Right atrium auricular region (tissue), 2 donors: ENCODE results near the gene TDRD12. TPM values are rescaled to one million over a fixed set of nuclear protein-coding genes. Genes with fewer than 3 reads are reported as not detected.
"Not testable (repeated sequence)": the region's sequence is repeated elsewhere in the genome, so short reads cannot be mapped to it uniquely, and the experiment has no call there.

ENCODE experiments used
- DNase-seq: peaks from one replicate; pipeline ENCODE4 v3.0.0-alpha.2; 2019; ENCODE audit warnings: low spot score
- H3K27ac ChIP-seq, 2 donors: fragments of 200-600 bp; sonication (generic); 1 replicate in 1 of 2; 2 replicates in 1 of 2; pipeline ENCODE4 v1.5.1; 2016 to 2019
- H3K27me3 ChIP-seq, 2 donors: fragments of 200-600 bp; sonication (generic); one replicate each; pipeline versions ENCODE4 v1.5.1 to v1.6.0; 2017 to 2019
- H3K36me3 ChIP-seq: fragments of 200-600 bp; sonication (generic); one replicate; pipeline ENCODE4 v1.5.1; 2016
- H3K4me1 ChIP-seq, 2 donors: fragments of 200-600 bp; sonication (generic); one replicate each; pipeline versions ENCODE4 v1.5.1 to v1.6.0; 2017 to 2019
- H3K4me3 ChIP-seq, 2 donors: fragments of 200-600 bp; sonication (generic); 1 replicate in 1 of 2; 2 replicates in 1 of 2; pipeline ENCODE4 v1.5.1; 2017 to 2019; ENCODE audit warnings: mild to moderate bottlenecking in 1 of 2, moderate library complexity in 1 of 2
- H3K9me3 ChIP-seq, 2 donors: fragments of 200-600 bp; sonication (generic); one replicate each; pipeline ENCODE4 v1.5.1; 2019
- total RNA-seq, 2 donors: library from RNA; depleted of rRNA; stranded (reverse); fragments of >200 nt; gene quantifications; one replicate each; pipeline ENCODE4 v1.1.0, GENCODE V29; 2016
- TF ChIP-seq, protein P1 (sequence below), 2 donors: fragments of 200-600 bp; sonication (generic); IDR thresholded peaks; one replicate each; pipeline ENCODE4 v1.5.1; 2019; ENCODE audit warnings: antibody characterized with exemption in 2 of 2

Gene TDRD12
- total RNA-seq, 2 donors from 2014 or later: 0.28 to 0.96 TPM

DNA sequence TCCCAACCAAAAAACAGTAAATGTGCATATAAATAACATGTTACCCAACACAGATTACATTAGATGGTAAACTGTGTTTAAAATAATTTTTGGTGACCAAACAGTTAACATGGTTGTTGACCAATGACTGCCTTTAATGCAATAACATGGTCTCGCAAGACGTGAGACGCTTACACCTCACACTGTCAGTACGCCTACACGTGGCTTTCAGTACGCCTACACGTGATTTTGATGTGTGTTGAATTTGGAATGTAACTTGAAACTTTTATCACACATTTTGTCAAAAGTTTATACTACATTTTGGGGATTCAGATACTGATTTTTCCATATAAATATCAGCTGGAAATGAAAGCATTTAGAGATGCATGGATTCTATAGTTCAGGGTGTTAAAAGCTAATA, 118.0 kb downstream of the TDRD12 start:
- no peaks in the 10 kb centered on the region for H3K36me3 ChIP-seq
- TF ChIP-seq, protein P1, sequence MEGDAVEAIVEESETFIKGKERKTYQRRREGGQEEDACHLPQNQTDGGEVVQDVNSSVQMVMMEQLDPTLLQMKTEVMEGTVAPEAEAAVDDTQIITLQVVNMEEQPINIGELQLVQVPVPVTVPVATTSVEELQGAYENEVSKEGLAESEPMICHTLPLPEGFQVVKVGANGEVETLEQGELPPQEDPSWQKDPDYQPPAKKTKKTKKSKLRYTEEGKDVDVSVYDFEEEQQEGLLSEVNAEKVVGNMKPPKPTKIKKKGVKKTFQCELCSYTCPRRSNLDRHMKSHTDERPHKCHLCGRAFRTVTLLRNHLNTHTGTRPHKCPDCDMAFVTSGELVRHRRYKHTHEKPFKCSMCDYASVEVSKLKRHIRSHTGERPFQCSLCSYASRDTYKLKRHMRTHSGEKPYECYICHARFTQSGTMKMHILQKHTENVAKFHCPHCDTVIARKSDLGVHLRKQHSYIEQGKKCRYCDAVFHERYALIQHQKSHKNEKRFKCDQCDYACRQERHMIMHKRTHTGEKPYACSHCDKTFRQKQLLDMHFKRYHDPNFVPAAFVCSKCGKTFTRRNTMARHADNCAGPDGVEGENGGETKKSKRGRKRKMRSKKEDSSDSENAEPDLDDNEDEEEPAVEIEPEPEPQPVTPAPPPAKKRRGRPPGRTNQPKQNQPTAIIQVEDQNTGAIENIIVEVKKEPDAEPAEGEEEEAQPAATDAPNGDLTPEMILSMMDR (IDR thresholded peaks at IDR 0.05): no peak
- H3K27ac ChIP-seq: no peak overlapping the region
- H3K4me1 ChIP-seq: no peaks in the 10 kb centered on the region
- H3K27me3 ChIP-seq: no peaks in the 10 kb centered on the region
- H3K9me3 ChIP-seq: peaks cover 0 to 9% of the 10 kb centered on the region in 2 donors
- no peak for DNase-seq
- H3K4me3 ChIP-seq: no peak overlapping the region

- H3K4me3 ChIP-seq: no peak overlapping the region
- TF ChIP-seq, protein P1 (IDR thresholded peaks at IDR 0.05): no peak
- peaks cover 0 to 9% of the 10 kb centered on the region in 2 donors for H3K9me3 ChIP-seq
- no peaks in the 10 kb centered on the region for H3K27me3 ChIP-seq
- H3K27ac ChIP-seq: no peak overlapping the region
- no peaks in the 10 kb centered on the region for H3K36me3 ChIP-seq
- no peaks in the 10 kb centered on the region for H3K4me1 ChIP-seq
- no peak for DNase-seq
Observed at GRCh38 chr19:32842061-32842460, 122.5 kb downstream of the TDRD12 start.

DNA sequence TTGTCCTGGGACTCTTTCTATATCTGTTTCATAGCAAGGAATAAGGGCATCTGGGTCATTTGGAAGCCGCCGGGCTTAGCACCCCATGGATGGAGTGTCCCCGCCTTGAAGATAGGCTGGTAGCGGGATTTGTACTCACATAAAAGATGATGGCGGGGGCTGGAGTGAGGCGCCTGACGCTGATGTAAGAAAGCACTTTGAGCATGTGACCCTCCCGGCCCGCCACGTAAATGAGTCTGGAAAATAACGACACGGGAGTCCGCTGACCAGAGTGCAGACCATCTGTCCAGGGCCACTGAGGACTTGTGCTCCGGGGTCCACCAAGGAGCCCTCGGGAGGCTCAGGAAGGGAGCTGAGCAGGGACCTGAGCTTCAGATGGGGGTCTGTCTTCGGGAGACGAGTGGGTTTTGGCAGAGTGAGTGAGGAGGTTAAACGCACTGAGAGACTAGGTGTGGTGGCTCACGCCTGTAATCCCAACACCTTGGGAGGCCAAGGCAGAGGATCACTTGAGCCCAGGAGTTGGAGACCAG, 124.2 kb downstream of the TDRD12 start:
- no peaks in the 10 kb centered on the region for H3K27me3 ChIP-seq
- H3K36me3 ChIP-seq: no peaks in the 10 kb centered on the region
- H3K9me3 ChIP-seq: peaks cover 0 to 9% of the 10 kb centered on the region in 2 donors
- H3K4me3 ChIP-seq: no peak overlapping the region
- H3K27ac ChIP-seq: no peak overlapping the region
- no peaks in the 10 kb centered on the region for H3K4me1 ChIP-seq
- TF ChIP-seq, protein P1 (IDR thresholded peaks at IDR 0.05): no peak
- no peak for DNase-seq

DNA sequence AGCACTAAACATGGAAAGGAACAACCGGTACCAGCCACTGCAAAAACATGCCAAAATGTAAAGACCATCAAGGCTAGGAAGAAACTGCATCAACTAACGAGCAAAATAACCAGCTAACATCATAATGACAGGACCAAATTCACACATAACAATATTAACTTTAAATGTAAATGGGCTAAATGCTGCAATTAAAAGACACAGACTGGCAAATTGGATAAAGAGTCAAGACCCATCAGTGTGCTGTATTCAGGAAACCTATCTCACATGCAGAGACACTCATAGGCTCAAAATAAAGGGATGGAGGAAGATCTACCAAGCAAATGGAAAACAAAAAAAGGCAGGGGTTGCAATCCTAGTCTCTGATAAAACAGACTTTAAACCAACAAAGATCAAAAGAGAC, 128.5 kb downstream of the TDRD12 start:
- not testable (repeated sequence) for H3K9me3 ChIP-seq, H3K4me3 ChIP-seq, H3K27me3 ChIP-seq, H3K27ac ChIP-seq, DNase-seq, H3K4me1 ChIP-seq, H3K36me3 ChIP-seq

- Histone ChIP-seq H3K27me3 (no peaks in the 10 kb centered on the region), H3K9me3 (no peaks in the 10 kb centered on the region), H3K27ac (no peak overlapping the region), H3K4me1 (no peaks in the 10 kb centered on the region), H3K4me3 (no peak overlapping the region), H3K36me3 (no peaks in the 10 kb centered on the region)
- DNase-seq: no peak
- TF ChIP-seq, protein P1 (IDR thresholded peaks at IDR 0.05): no peak
Observed at GRCh38 chr19:32852216-32852615, 132.6 kb downstream of the TDRD12 start.

GRCh38 chr19:32856818-32857217, 137.3 kb downstream of the TDRD12 start:
- H3K36me3 ChIP-seq, DNase-seq, H3K27ac ChIP-seq, H3K9me3 ChIP-seq, H3K4me3 ChIP-seq, H3K27me3 ChIP-seq, H3K4me1 ChIP-seq: not testable (repeated sequence)

DNA sequence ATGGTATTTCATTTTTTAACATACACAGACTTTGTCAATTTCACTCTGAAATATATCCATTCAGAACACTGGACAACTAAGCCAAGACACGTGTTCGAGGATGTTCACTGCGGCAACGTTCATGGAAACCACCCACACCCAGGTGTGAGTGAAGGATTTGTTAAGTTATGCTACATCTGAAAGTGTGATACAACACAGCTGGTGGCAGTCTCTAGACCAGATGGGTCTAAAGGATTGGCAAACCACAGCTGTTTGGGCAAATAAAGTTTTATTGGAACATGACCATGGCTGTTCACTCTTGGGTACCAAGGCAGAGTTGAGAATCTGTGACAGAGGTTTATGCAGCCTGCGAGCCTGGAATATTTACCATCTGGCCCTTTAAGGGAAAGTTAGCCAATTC, 138.0 kb downstream of the TDRD12 start:
- DNase-seq: no peak
- Histone ChIP-seq H3K4me3 (no peak overlapping the region), H3K27ac (no peak overlapping the region), H3K36me3 (no peaks in the 10 kb centered on the region), H3K27me3 (no peaks in the 10 kb centered on the region), H3K4me1 (no peaks in the 10 kb centered on the region), H3K9me3 (no peaks in the 10 kb centered on the region)
- TF ChIP-seq, protein P1 (IDR thresholded peaks at IDR 0.05): no peak
